ENCODE results near the gene TM7SF2. TPM values are rescaled to one million over a fixed set of nuclear protein-coding genes. Genes with fewer than 3 reads are reported as not detected.

Gene TM7SF2
- polyA plus RNA-seq, 1 donor (not counting 4 experiments of a cell fraction or from before 2014, with no cell fraction given) = 9.7 TPM

DNA sequence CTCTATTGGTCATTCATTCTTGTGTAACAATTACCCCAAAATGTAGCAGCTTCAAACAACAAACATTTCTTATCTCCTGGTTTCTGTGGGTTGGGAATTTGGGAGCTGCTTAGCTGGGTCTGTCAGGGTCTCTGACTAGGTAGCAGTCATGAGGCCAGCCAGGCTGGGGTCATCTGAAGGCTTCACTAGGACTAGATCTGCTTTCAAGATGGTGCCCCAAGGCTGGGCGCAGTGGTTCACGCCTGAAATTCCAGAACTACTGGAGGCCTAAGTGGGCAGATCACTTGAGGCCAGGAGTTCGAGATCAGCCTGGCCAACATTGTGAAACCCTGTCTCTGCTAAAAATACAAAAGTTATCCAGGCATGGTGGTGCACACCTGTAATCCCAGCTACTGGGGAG, 45.3 kb downstream of the TM7SF2 start:
- no peaks in the 10 kb centered on the region for H3K4me1 ChIP-seq (ENCODE audit: control insufficient read depth, extremely low read depth, insufficient read depth, low read length)
- FAIRE-seq (no peak), DNase-seq (ENCODE audit: low read depth, low spot score) (no peak)
- no peaks in the 10 kb centered on the region for H3K27me3 ChIP-seq (ENCODE audit: control insufficient read depth, extremely low read depth, insufficient read depth, low read length)
- TF ChIP-seq, protein P1, sequence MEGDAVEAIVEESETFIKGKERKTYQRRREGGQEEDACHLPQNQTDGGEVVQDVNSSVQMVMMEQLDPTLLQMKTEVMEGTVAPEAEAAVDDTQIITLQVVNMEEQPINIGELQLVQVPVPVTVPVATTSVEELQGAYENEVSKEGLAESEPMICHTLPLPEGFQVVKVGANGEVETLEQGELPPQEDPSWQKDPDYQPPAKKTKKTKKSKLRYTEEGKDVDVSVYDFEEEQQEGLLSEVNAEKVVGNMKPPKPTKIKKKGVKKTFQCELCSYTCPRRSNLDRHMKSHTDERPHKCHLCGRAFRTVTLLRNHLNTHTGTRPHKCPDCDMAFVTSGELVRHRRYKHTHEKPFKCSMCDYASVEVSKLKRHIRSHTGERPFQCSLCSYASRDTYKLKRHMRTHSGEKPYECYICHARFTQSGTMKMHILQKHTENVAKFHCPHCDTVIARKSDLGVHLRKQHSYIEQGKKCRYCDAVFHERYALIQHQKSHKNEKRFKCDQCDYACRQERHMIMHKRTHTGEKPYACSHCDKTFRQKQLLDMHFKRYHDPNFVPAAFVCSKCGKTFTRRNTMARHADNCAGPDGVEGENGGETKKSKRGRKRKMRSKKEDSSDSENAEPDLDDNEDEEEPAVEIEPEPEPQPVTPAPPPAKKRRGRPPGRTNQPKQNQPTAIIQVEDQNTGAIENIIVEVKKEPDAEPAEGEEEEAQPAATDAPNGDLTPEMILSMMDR (optimal IDR thresholded peaks at IDR 0.05 in 1 of 3, IDR thresholded peaks at IDR 0.05 in 1 of 3, conservative IDR thresholded peaks at IDR 0.05 in 1 of 3; ENCODE audit: extremely low read depth in 1 of 3, insufficient read depth in 2 of 3, low read length in 3 of 3) = no peak
- no peak for TF ChIP-seq EZH2 (IDR thresholded peaks at IDR 0.05; ENCODE audit: low read length)
- H3K4me3 ChIP-seq (ENCODE audit: control insufficient read depth in 2 of 3, extremely low read depth in 1 of 3, insufficient read depth in 2 of 3, low read depth in 1 of 3, low read length in 3 of 3) = no peak overlapping the region
- no peak overlapping the region for H3K27ac ChIP-seq (ENCODE audit: control insufficient read depth, insufficient read depth, low read length)
- H3K9me1 ChIP-seq (ENCODE audit: control insufficient read depth, extremely low read depth, insufficient read depth, low read length) = no peaks in the 10 kb centered on the region
- no peak overlapping the region for H3K4me2 ChIP-seq (ENCODE audit: control insufficient read depth, extremely low read depth, insufficient read depth, low read depth, low read length)
- H3K9me3 ChIP-seq (ENCODE audit: control insufficient read depth, low read depth, low read length) = no peaks in the 10 kb centered on the region
- no peak overlapping the region for H2AFZ ChIP-seq (ENCODE audit: control insufficient read depth, low read length)
- dilution Hi-C loops (cut with MboI; ENCODE audit: extremely low pct_ligation_motif_present, low sequenced_read_pairs) = no loop called here
- no peaks in the 10 kb centered on the region for H4K20me1 ChIP-seq (ENCODE audit: control insufficient read depth, extremely low read depth, insufficient read depth, low read length)
- no peaks in the 10 kb centered on the region for H3K79me2 ChIP-seq (ENCODE audit: control insufficient read depth, insufficient read depth, low read length)
- H3K36me3 ChIP-seq (ENCODE audit: control insufficient read depth in 2 of 2, extremely low read depth in 1 of 2, insufficient read depth in 2 of 2, low read length in 2 of 2) = no peaks in the 10 kb centered on the region
- H3K9ac ChIP-seq (ENCODE audit: control insufficient read depth, extremely low read depth, insufficient read depth, low read length) = no peak overlapping the region

DNA sequence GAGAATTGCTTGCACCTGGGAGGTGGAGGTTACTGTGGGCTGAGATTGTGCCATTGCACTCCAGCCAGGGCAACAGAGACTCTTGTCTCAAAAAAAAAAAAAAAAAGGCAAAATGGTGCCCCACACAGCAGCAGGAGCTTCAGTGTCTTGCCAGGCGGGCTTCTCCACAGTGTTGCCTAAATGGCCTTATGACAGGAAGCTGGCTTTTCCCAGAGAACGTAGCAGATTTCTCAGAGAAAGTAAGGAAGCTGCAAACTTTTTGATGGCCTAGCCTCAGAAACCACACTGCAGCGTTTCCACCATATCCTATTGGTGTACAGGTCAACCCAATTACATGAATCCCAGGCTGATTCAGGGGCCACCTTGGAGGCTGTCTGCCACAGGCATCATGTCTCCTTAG, 45.7 kb downstream of the TM7SF2 start:
- Histone ChIP-seq H3K9me3 (ENCODE audit: control insufficient read depth, low read depth, low read length) (no peaks in the 10 kb centered on the region), H3K27me3 (ENCODE audit: control insufficient read depth, extremely low read depth, insufficient read depth, low read length) (no peaks in the 10 kb centered on the region), H3K9ac (ENCODE audit: control insufficient read depth, extremely low read depth, insufficient read depth, low read length) (no peak overlapping the region), H2AFZ (ENCODE audit: control insufficient read depth, low read length) (no peak overlapping the region), H3K4me1 (ENCODE audit: control insufficient read depth, extremely low read depth, insufficient read depth, low read length) (no peaks in the 10 kb centered on the region), H3K79me2 (ENCODE audit: control insufficient read depth, insufficient read depth, low read length) (no peaks in the 10 kb centered on the region), H4K20me1 (ENCODE audit: control insufficient read depth, extremely low read depth, insufficient read depth, low read length) (no peaks in the 10 kb centered on the region), H3K36me3 (ENCODE audit: control insufficient read depth in 2 of 2, extremely low read depth in 1 of 2, insufficient read depth in 2 of 2, low read length in 2 of 2) (no peaks in the 10 kb centered on the region), H3K4me2 (ENCODE audit: control insufficient read depth, extremely low read depth, insufficient read depth, low read depth, low read length) (no peak overlapping the region), H3K27ac (ENCODE audit: control insufficient read depth, insufficient read depth, low read length) (no peak overlapping the region), H3K4me3 (ENCODE audit: control insufficient read depth in 2 of 3, extremely low read depth in 1 of 3, insufficient read depth in 2 of 3, low read depth in 1 of 3, low read length in 3 of 3) (no peak overlapping the region), H3K9me1 (ENCODE audit: control insufficient read depth, extremely low read depth, insufficient read depth, low read length) (no peaks in the 10 kb centered on the region)
- TF ChIP-seq EZH2 (IDR thresholded peaks at IDR 0.05; ENCODE audit: low read length) = no peak
- TF ChIP-seq, protein P1 (optimal IDR thresholded peaks at IDR 0.05 in 1 of 3, IDR thresholded peaks at IDR 0.05 in 1 of 3, conservative IDR thresholded peaks at IDR 0.05 in 1 of 3; ENCODE audit: extremely low read depth in 1 of 3, insufficient read depth in 2 of 3, low read length in 3 of 3) = no peak
- dilution Hi-C loops (cut with MboI; ENCODE audit: extremely low pct_ligation_motif_present, low sequenced_read_pairs) = no loop called here
- FAIRE-seq (no peak), DNase-seq (ENCODE audit: low read depth, low spot score) (no peak)
